K562 (cell line): ENCODE data around the gene NDOR1. TPM values are rescaled to one million over a fixed set of nuclear protein-coding genes. Genes with fewer than 3 reads are reported as not detected.

Experiments
- ARID1B ChIP-seq: fragments of 450-650 bp; IDR thresholded peaks from 2 replicates; pipeline ENCODE4 v1.6.1; 2016; ENCODE audit warnings: antibody characterized with exemption, mild to moderate bottlenecking, inconsistent platforms
- HDAC8 ChIP-seq: fragments of 450-650 bp; IDR thresholded peaks from 2 replicates; pipeline ENCODE4 v1.6.1; 2016; ENCODE audit warnings: mild to moderate bottlenecking, missing genetic modification characterization, moderate library complexity, missing compliant biosample characterization
- NFE2L1 ChIP-seq: fragments of 450-650 bp; IDR thresholded peaks from 2 replicates; pipeline ENCODE4 v1.6.1; 2016; ENCODE audit warnings: missing genetic modification characterization, low read depth, mild to moderate bottlenecking, missing compliant biosample characterization, moderate library complexity, borderline replicate concordance
- PHB ChIP-seq: fragments of 250-450 bp; sonication (Bioruptor Pico); IDR thresholded peaks from 2 replicates; pipeline ENCODE4 v1.5.0; 2021
- PTBP1 ChIP-seq: fragments of 200-400 bp; formaldehyde crosslinking; IDR thresholded peaks from 2 replicates; pipeline ENCODE4 v1.6.1; 2017; ENCODE audit warnings: low read depth, low read length
- RFX5 ChIP-seq: IDR thresholded peaks from 2 replicates; pipeline ENCODE4 v1.6.1; 2011; ENCODE audit warnings: low read depth, mild to moderate bottlenecking, improper control_type of control experiment, low read length
- TEAD4 ChIP-seq, 2 experiments: sonication (generic) in 1 of 2; formaldehyde crosslinking in 1 of 2; IDR thresholded peaks; 2 replicates each; pipeline versions ENCODE4 v1.6.1 to v1.8.0; 2012 to 2022; ENCODE audit warnings: borderline replicate concordance in 1 of 2, inconsistent platforms in 1 of 2, low read length in 1 of 2, mild to moderate bottlenecking in 1 of 2, missing genetic modification reagents in 1 of 2
- ZBTB40 ChIP-seq, 2 experiments: fragments of 450-650 bp in 1 of 2; sonication (generic) in 1 of 2; formaldehyde crosslinking in 1 of 2; IDR thresholded peaks; 2 replicates each; pipeline versions ENCODE4 v1.7.1 to v1.9.0; 2016 to 2022; ENCODE audit warnings: inconsistent platforms in 1 of 2, mild to moderate bottlenecking in 1 of 2, missing genetic modification reagents in 1 of 2
- ZBTB5 ChIP-seq: fragments of 450-650 bp; IDR thresholded peaks from 2 replicates; pipeline ENCODE4 v1.6.1; 2017; ENCODE audit warnings: antibody characterized with exemption
- ZBTB8A ChIP-seq: fragments of 450-650 bp; IDR thresholded peaks from 2 replicates; pipeline ENCODE4 v1.6.1; 2018; ENCODE audit warnings: mild to moderate bottlenecking, moderate library complexity; ENCODE audit not compliant: partially characterized antibody
- ZNF197 ChIP-seq: fragments of 200-800 bp; sonication (Bioruptor generic); IDR thresholded peaks from 2 replicates; pipeline ENCODE4 v1.6.1; 2016; ENCODE audit warnings: low read depth, missing genetic modification characterization, missing compliant biosample characterization
- ZNF24 ChIP-seq: fragments of 450-650 bp; IDR thresholded peaks from 2 replicates; pipeline ENCODE4 v1.6.1; 2016
- polyA plus RNA-seq, 8 experiments: library from polyadenylated mRNA; depleted of rRNA in 4 of 8; stranded (reverse) in 5 of 8; unstranded in 3 of 8; fragments of >200 nt; fragmentation: Nextera tagmentation in 2 of 8; fragmentation: Illumina TruSeq in 1 of 8; extraction: Ambion mirVana in 2 of 8; extraction: Trizol in 1 of 8; gene quantifications; 2 replicates each; pipeline versions ENCODE4 v1.2.1 to v1.2.3, GENCODE V29; 2011 to 2014; ENCODE audit warnings: inconsistent platforms in 1 of 8, missing spikeins in 1 of 8
- total RNA-seq, 7 experiments: library from RNA; depleted of rRNA in 6 of 7; stranded (reverse); fragments of >200 nt in 6 of 7; fragmentation: Illumina TruSeq in 2 of 7; extraction: Trizol in 2 of 7; gene quantifications; 2 replicates each; pipeline versions ENCODE4 v1.2.1 to v1.2.3, GENCODE V29; 2011 to 2021; ENCODE audit warnings: low replicate concordance in 1 of 7

Gene NDOR1
- total and polyA plus RNA-seq, 9 of the 15 experiments (the other 6 are each of a cell fraction or from before 2014, with no cell fraction given) = 0.06 to 36.9 (median 6.9) TPM

- TF ChIP-seq NFE2L1 (tag) (no peak), ARID1B (no peak), ZBTB5 (no peak), HDAC8 (tag) (no peak), ZNF24 (no peak), PTBP1 (no peak), ZBTB8A (no peak), RFX5 (no peak), ZNF197 (CRISPR knock-in tag) (no peak), ZBTB40 (IDR thresholded peaks at IDR 0.05) (no peak), ZBTB40 (CRISPR knock-in tag; IDR thresholded peaks at IDR 0.05) (no peak), TEAD4 (IDR thresholded peaks at IDR 0.05; ENCODE audit: low read length) (0 out of 2 replicates have a peak, but pooled peaks have one; percentile 7), TEAD4 (CRISPR knock-in tag; IDR thresholded peaks at IDR 0.05; ENCODE audit: borderline replicate concordance) (no peak), PHB (CRISPR knock-in tag) (no peak)
These were observed 29.0 kb upstream of the NDOR1 start (continued) for GRCh38 chr9:137176302-137177182.
